Naive B cell (primary cell): ENCODE data around the gene ZNF772. TPM values are rescaled to one million over a fixed set of nuclear protein-coding genes. Genes with fewer than 3 reads are reported as not detected.

Source experiments
- ATAC-seq, 2 donors: fragments of 150-1000 bp; cut with Tn5 transposase; 2 replicates each; pipeline ENCODE4 v1.10.0; 2021; ENCODE audit warnings: low read depth in 2 of 2, mild to moderate bottlenecking in 2 of 2, moderate library complexity in 2 of 2
- DNase-seq: peaks from one replicate; pipeline ENCODE4 v3.0.0; 2022
- H3K27ac Mint-ChIP-seq, 6 donors: one replicate each; pipeline ENCODE4 v1.8.0; 2020 to 2022; ENCODE audit warnings: mild to moderate bottlenecking in 6 of 6, mixed read lengths in 6 of 6, moderate library complexity in 5 of 6, inconsistent platforms in 2 of 6
- H3K27me3 Mint-ChIP-seq, 3 donors: one replicate each; pipeline ENCODE4 v1.8.0; 2021 to 2022; ENCODE audit warnings: mixed read lengths in 3 of 3, mild to moderate bottlenecking in 1 of 3
- H3K36me3 Mint-ChIP-seq, 2 donors: one replicate each; pipeline ENCODE4 v1.8.0; 2020 to 2022; ENCODE audit warnings: mixed read lengths in 2 of 2, inconsistent platforms in 1 of 2, mild to moderate bottlenecking in 1 of 2
- H3K4me1 Mint-ChIP-seq, 3 donors: one replicate each; pipeline ENCODE4 v1.8.0; 2020 to 2022; ENCODE audit warnings: mixed read lengths in 3 of 3, inconsistent platforms in 1 of 3, mild to moderate bottlenecking in 1 of 3, moderate library complexity in 1 of 3
- H3K4me3 Mint-ChIP-seq, 8 donors: one replicate each; pipeline ENCODE4 v1.8.0; 2020 to 2022; ENCODE audit warnings: mild to moderate bottlenecking in 8 of 8, mixed read lengths in 8 of 8, moderate library complexity in 8 of 8, inconsistent platforms in 2 of 8
- H3K9me3 Mint-ChIP-seq, 7 donors: one replicate each; pipeline ENCODE4 v1.8.0; 2020 to 2022; ENCODE audit warnings: mixed read lengths in 7 of 7, mild to moderate bottlenecking in 5 of 7, inconsistent platforms in 2 of 7, moderate library complexity in 1 of 7
- polyA plus RNA-seq, 6 donors: library from polyadenylated mRNA; unstranded; fragments of 300-500 nt; fragmentation: Illumina TruSeq; gene quantifications; one replicate each; pipeline ENCODE4 v1.2.3, GENCODE V29; 2021; ENCODE audit warnings: low read depth in 6 of 6

Gene ZNF772
- polyA plus RNA-seq, 6 donors from 2014 or later: 4.3 to 9.7 (median 6.8) TPM

- no peaks in the 10 kb centered on the region for H3K27me3 Mint-ChIP-seq
- no peaks in the 10 kb centered on the region for H3K4me1 Mint-ChIP-seq
- DNase-seq (no peak), ATAC-seq (no peak)
- H3K4me3 Mint-ChIP-seq: no peak overlapping the region
- H3K27ac Mint-ChIP-seq: no peak overlapping the region
- H3K36me3 Mint-ChIP-seq: peaks cover 27 to 43% of the 10 kb centered on the region in 2 donors
- H3K9me3 Mint-ChIP-seq: peaks cover 9 to 78% (median 52%) of the 10 kb centered on the region in 7 donors
Measured at GRCh38 chr19:57466489-57466888, 10.9 kb downstream of the ZNF772 start.

GRCh38 chr19:57465680-57466381 lies 11.5 kb downstream of the ZNF772 start:
- DNase-seq (peak; percentile 17), ATAC-seq (peak; percentile 48 to 56)
- H3K9me3 Mint-ChIP-seq: peaks cover 9 to 78% (median 45%) of the 10 kb centered on the region in 7 donors
- H3K36me3 Mint-ChIP-seq: peaks cover 29 to 36% of the 10 kb centered on the region in 2 donors
- no peaks in the 10 kb centered on the region for H3K27me3 Mint-ChIP-seq
- no peaks in the 10 kb centered on the region for H3K4me1 Mint-ChIP-seq
- H3K4me3 Mint-ChIP-seq: no peak overlapping the region
- no peak overlapping the region for H3K27ac Mint-ChIP-seq

- Mint-ChIP-seq H3K27me3 (no peaks in the 10 kb centered on the region), H3K36me3 (peaks cover 7 to 11% of the 10 kb centered on the region in 2 donors), H3K27ac (no peak overlapping the region), H3K4me3 (no peak overlapping the region), H3K4me1 (no peaks in the 10 kb centered on the region), H3K9me3 (peaks cover 0 to 13% (median 0%) of the 10 kb centered on the region in 7 donors)
- DNase-seq: no peak
- no peak for ATAC-seq
Measured at GRCh38 chr19:57452307-57452706, 25.1 kb downstream of the ZNF772 start.

GRCh38 chr19:57443121-57443696 lies 34.2 kb downstream of the ZNF772 start:
- H3K4me3 Mint-ChIP-seq: peak overlapping the region in 1 of 8 donors; percentile 31
- peaks cover 34 to 48% of the 10 kb centered on the region in 2 donors for H3K36me3 Mint-ChIP-seq
- ATAC-seq: no peak
- no peak for DNase-seq
- peaks cover 2 to 14% (median 9%) of the 10 kb centered on the region in 7 donors for H3K9me3 Mint-ChIP-seq
- H3K27ac Mint-ChIP-seq: peak overlapping the region in 2 of 6 donors; percentile 53 to 78
- H3K4me1 Mint-ChIP-seq: peaks cover 24 to 35% (median 35%) of the 10 kb centered on the region in 3 donors
- no peaks in the 10 kb centered on the region for H3K27me3 Mint-ChIP-seq

- Mint-ChIP-seq H3K4me1 (peaks cover 24 to 40% (median 35%) of the 10 kb centered on the region in 3 donors), H3K9me3 (peaks cover 2 to 14% (median 9%) of the 10 kb centered on the region in 7 donors), H3K36me3 (peaks cover 34 to 48% of the 10 kb centered on the region in 2 donors), H3K27ac (peak overlapping the region in 2 of 6 donors; percentile 13 to 53), H3K27me3 (no peaks in the 10 kb centered on the region), H3K4me3 (no peak overlapping the region)
- no peak for ATAC-seq
- DNase-seq: no peak
Measured at GRCh38 chr19:57441979-57442752, 35.2 kb downstream of the ZNF772 start.

GRCh38 chr19:57438925-57439324 lies 38.4 kb downstream of the ZNF772 start:
- Mint-ChIP-seq H3K27ac (no peak overlapping the region), H3K4me1 (peaks cover 44 to 67% (median 59%) of the 10 kb centered on the region in 3 donors), H3K4me3 (peak overlapping the region in 1 of 8 donors; percentile 61)

GRCh38 chr19:57437931-57438330 lies 39.4 kb downstream of the ZNF772 start:
- DNase-seq (no peak), ATAC-seq (no peak)
- Mint-ChIP-seq H3K9me3 (peaks cover 0 to 5% (median 0%) of the 10 kb centered on the region in 7 donors), H3K27me3 (no peaks in the 10 kb centered on the region), H3K4me1 (peaks cover 44 to 60% (median 53%) of the 10 kb centered on the region in 3 donors), H3K27ac (no peak overlapping the region), H3K4me3 (peak overlapping the region in 1 of 8 donors; percentile 53), H3K36me3 (peaks cover 11 to 25% of the 10 kb centered on the region in 2 donors)

More at GRCh38 chr19:57438925-57439324, 38.4 kb downstream of the ZNF772 start:
- ATAC-seq (no peak), DNase-seq (no peak)
- peaks cover 0 to 5% (median 0%) of the 10 kb centered on the region in 7 donors for H3K9me3 Mint-ChIP-seq
- H3K36me3 Mint-ChIP-seq: peaks cover 20 to 34% of the 10 kb centered on the region in 2 donors
- no peaks in the 10 kb centered on the region for H3K27me3 Mint-ChIP-seq

GRCh38 chr19:57436417-57436816 lies 40.9 kb downstream of the ZNF772 start:
- H3K27ac Mint-ChIP-seq: peak overlapping the region in 1 of 6 donors; percentile 93
- no peak for DNase-seq
- H3K4me1 Mint-ChIP-seq: peaks cover 39 to 51% (median 48%) of the 10 kb centered on the region in 3 donors
- H3K36me3 Mint-ChIP-seq: peaks cover 7 to 19% of the 10 kb centered on the region in 2 donors
- H3K9me3 Mint-ChIP-seq: peaks cover 0 to 5% (median 0%) of the 10 kb centered on the region in 7 donors
- no peak for ATAC-seq
- H3K27me3 Mint-ChIP-seq: no peaks in the 10 kb centered on the region
- peak overlapping the region; percentile 89 to 100 (median 96) for H3K4me3 Mint-ChIP-seq

GRCh38 chr19:57435062-57435978 lies 42.0 kb downstream of the ZNF772 start, which contains the start of gene ZNF749:
Gene ZNF749 (plus strand): TSS chr19:57435325. CDS start chr19:57435579, 254 bp downstream.
- H3K36me3 Mint-ChIP-seq: peaks cover 7 to 18% of the 10 kb centered on the region in 2 donors
- DNase-seq (peak; percentile 96), ATAC-seq (peak; percentile 99 to 100)
- H3K4me3 Mint-ChIP-seq: peak within 1 kb of the TSS; percentile 89 to 100 (median 96)
- peaks cover 0 to 5% (median 0%) of the 10 kb centered on the region in 7 donors for H3K9me3 Mint-ChIP-seq
- H3K27ac Mint-ChIP-seq: peak within 1 kb of the TSS; percentile 86 to 97 (median 94)
- H3K27me3 Mint-ChIP-seq: no peaks in the 10 kb centered on the region
- H3K4me1 Mint-ChIP-seq: peaks cover 35 to 45% (median 44%) of the 10 kb centered on the region in 3 donors

GRCh38 chr19:57434386-57435061 lies 42.8 kb downstream of the ZNF772 start:
- peak overlapping the region; percentile 89 to 100 (median 96) for H3K4me3 Mint-ChIP-seq
- no peak for DNase-seq
- ATAC-seq: no peak

GRCh38 chr19:57421037-57421436 lies 56.3 kb downstream of the ZNF772 start:
- H3K36me3 Mint-ChIP-seq: peaks cover 41 to 57% of the 10 kb centered on the region in 2 donors
- H3K27ac Mint-ChIP-seq: no peak overlapping the region
- no peak overlapping the region for H3K4me3 Mint-ChIP-seq
- H3K4me1 Mint-ChIP-seq: peaks cover 8 to 15% (median 9%) of the 10 kb centered on the region in 3 donors
- DNase-seq (no peak), ATAC-seq (no peak)
- H3K9me3 Mint-ChIP-seq: peaks cover 4 to 38% (median 14%) of the 10 kb centered on the region in 7 donors
- H3K27me3 Mint-ChIP-seq: no peaks in the 10 kb centered on the region

More at GRCh38 chr19:57434386-57435061, 42.8 kb downstream of the ZNF772 start:
- Mint-ChIP-seq H3K36me3 (peaks cover 7 to 10% of the 10 kb centered on the region in 2 donors), H3K27me3 (no peaks in the 10 kb centered on the region), H3K27ac (peak overlapping the region; percentile 86 to 97 (median 94)), H3K9me3 (no peaks in the 10 kb centered on the region), H3K4me1 (peaks cover 28 to 43% (median 36%) of the 10 kb centered on the region in 3 donors)

GRCh38 chr19:57419439-57419838 lies 57.9 kb downstream of the ZNF772 start:
- ATAC-seq (no peak), DNase-seq (no peak)
- no peak overlapping the region for H3K4me3 Mint-ChIP-seq
- no peak overlapping the region for H3K27ac Mint-ChIP-seq
- H3K36me3 Mint-ChIP-seq: peaks cover 47 to 69% of the 10 kb centered on the region in 2 donors
- peaks cover 4 to 38% (median 14%) of the 10 kb centered on the region in 7 donors for H3K9me3 Mint-ChIP-seq
- peaks cover 20 to 24% (median 21%) of the 10 kb centered on the region in 3 donors for H3K4me1 Mint-ChIP-seq
- no peaks in the 10 kb centered on the region for H3K27me3 Mint-ChIP-seq
